Embryonic facial prominence (tissue), 1 donor: ENCODE measurements around the gene CD82.
A peak's percentile ranks its signal among the peaks of the same experiment; 100 is the strongest.

Experiments
- DNase-seq: peaks from one replicate; pipeline ENCODE4 v3.0.0-alpha.2; 2016; ENCODE audit errors: extremely low spot score

The CD82 gene, protein sequence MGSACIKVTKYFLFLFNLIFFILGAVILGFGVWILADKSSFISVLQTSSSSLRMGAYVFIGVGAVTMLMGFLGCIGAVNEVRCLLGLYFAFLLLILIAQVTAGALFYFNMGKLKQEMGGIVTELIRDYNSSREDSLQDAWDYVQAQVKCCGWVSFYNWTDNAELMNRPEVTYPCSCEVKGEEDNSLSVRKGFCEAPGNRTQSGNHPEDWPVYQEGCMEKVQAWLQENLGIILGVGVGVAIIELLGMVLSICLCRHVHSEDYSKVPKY

DNA sequence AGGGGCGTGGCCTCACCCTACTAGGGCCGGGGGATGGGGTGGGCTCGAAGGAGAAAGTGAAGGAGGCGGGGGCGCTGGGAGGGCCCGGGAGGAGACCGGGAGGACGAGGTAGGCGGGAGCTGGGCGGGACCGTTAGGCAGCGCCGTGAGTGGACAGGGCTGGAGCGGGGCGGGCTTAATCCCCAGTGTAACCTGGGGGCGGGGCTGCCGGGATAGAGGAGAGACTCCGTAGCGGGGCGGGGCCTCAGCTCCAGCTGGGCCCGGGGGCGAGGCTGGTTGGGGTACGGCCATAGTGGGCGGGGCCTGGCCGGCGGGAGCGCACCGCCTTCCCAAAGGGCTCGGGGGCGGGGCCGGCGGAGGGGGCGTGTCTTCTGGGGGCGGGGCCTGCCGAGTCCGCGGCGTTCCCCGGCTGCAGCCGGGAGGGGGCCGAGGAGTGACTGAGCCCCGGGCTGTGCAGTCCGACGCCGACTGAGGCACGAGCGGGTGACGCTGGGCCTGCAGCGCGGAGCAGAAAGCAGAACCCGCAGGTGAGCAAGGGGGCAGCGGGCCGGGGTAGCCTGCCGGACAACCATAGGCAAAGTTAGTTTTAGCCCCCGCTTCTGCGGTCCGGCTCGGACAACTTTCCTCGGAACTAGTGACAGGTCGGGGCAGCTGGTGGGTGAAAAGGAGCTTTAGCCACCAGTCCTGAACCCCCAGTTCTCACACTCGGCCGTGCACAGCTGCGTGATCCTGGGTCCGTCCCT, at the start of gene CD82:
CD82 (plus strand) TSS at position 453 of the 742 bp plus-strand sequence. CDS start 29,000 bp downstream, outside the sequence.
- DNase-seq = peak; percentile 99

DNA sequence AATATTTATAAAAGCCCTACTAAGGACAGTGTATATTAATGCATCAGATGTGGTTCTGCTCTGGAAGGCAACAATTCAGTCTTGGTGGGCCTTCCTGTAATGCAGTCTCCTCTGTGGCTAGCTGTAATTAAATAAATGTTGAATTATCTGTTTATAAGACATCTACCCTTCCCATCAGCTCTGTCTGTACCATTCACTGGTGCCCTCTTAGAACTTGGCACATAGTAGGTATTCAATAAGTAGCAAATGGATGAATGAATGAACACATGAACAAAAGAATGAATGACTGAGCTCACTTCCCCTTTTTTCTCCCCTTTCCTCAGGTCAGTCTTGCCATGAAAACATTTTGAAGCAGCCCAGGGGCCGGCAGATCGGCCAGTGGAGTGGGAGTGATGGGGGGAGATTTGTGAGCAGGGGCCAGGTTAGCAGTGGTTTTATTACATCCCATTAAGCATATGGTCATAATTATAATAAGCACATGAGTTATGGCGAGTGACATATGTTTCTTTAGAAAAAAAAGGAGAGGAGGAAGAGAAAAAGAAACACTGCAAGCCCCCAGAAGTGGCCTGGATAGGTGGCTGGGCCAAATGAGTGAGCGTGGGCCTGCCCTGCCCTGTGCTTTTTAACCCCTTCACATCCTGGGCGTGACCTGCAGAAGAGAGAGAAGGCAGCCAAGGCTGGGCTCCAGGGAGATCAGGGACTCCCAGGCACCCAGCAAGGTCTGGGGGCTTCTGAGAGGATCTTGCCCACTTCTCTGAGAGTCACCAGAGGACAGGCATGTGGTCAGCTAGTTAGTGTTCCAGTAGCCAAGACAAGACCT, 48.6 kb upstream of the CD82 start:
- DNase-seq = no peak

DNA sequence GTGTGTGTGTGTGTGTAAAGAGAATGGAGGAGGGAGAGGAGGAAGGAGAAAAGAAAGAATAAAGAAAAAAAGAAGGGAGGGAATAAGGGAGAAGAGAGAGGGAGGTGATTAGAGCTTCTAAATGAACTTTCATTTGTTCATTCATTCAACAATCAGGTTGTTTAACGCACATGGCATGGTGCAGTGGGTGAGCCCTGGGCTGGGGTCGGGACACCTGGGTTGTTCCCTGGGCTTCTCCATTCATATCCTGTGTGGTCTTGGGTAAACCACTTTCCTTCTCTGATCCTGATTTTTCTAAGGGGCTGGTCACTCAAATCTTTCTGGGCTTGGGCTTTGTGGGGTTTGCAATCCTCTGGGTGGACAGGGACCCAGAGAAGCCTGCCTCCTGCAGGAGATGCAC, 47.9 kb upstream of the CD82 start:
- DNase-seq = no peak

DNA sequence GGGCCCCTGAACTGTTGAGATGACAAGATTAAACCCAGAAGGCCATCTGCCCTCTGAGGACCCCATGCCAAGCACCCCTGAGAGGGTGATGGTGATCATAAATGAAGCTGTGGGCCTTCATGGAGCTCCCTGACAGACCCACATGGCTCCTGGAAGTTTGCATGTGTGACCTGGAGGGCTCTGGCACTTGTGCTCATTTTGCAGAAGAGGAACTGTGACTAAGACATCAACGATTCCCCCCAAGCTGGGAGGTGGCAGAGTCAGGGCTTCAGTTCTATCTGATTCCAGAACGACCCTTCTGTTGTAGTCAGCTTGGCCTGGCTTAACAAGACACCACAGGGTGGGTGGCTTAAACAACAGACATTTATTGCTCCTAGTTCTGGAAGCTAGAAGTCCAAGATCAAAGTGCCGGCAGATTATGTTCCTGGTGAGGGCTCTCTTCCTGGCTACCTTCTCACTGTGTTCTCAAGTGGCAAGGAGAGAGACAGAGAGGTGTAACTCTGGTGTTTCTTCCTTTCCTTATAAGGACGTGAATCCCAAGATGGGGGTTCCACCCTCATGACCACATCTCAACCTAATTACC, 46.4 kb upstream of the CD82 start:
- DNase-seq = no peak

GRCh38 chr11:44519989-44520737, 45.3 kb upstream of the CD82 start:
- DNase-seq = no peak

DNA sequence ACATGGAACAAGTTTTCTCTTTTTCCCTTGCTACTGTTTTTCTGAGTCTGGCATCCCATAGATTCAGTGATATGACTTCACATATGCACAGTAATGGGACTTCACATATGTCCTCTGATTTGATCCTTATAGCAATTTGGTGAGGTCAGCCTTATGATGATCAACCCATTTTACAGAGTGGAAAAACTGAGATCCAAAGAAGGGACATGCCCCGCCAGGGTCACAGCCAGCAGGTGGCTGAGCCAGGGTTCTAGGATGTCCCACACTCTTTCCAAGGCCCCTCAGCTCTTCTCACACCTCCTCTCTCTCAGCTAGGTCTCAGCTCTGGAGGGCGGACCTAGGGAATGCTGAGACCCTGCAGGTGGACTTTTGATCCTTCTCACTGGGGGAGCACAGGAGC, 44.3 kb upstream of the CD82 start:
- no peak for DNase-seq

- DNase-seq = no peak
Measured at GRCh38 chr11:44522294-44522693, 43.2 kb upstream of the CD82 start.

DNA sequence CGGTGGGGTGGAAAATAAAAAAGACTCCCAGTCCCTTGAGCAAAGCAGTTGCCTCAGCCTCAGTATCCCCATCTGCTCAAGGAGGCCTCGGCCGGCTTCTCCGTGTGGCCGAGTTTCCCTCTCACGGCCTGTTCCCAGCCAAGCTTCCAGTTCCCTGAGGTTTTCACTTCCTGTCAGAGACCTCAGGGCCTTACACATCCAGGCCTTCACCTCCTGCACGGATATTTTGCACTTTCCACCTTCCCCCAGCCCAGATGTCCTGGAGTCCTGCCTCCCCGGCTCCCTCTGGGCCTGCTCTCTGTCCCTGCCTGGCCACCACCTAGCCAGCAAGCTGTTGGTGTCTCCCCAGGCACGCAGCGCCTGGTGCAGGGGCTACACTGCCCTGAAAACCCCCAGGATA, 41.1 kb upstream of the CD82 start:
- DNase-seq = no peak

- no peak for DNase-seq
Measured at GRCh38 chr11:44524751-44525201, 40.7 kb upstream of the CD82 start.

- no peak for DNase-seq
Measured at GRCh38 chr11:44525473-44526252, 39.8 kb upstream of the CD82 start.

GRCh38 chr11:44526438-44526837, 39.0 kb upstream of the CD82 start:
- no peak for DNase-seq

- DNase-seq = no peak
Measured at GRCh38 chr11:44527476-44527875, 38.0 kb upstream of the CD82 start.

DNA sequence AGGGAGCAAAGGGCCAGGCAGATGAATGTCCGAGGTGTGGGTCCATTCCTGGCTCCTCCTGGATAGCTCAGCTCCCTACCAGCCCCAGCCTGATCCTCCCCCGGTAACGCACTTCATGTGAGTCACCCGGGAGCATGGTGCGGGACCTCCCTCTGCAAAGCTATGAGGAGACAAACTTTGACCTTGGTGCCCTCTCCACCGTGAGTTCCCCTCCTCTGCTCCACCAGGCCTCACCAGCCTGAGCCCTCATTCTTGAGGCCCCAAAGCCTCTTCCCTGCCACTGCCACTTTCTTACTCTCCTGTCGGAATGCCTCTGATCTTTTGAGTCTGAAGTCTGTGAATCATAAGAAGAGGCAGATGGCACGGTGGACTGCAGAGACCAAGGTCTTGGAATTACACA, 37.4 kb upstream of the CD82 start:
- DNase-seq = no peak

DNA sequence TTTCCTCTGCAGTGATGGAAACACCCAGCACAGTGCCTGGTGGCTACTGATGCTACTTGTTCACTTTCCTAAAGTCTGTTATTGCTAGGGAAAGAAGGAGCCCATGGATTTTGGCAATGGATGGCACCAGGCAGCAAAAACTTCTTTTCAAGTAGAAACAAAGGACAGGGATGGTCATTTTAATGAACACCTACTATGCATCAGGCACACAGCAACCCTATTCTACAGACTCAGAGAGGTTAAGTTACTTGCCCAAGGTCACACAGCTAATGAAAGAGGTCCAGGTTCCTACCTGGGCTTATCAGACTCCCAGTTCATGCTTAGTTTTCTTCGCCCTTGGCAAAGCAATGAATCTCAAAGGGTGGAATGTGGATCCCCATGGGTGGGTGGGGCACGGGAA, 36.9 kb upstream of the CD82 start:
- no peak for DNase-seq

DNA sequence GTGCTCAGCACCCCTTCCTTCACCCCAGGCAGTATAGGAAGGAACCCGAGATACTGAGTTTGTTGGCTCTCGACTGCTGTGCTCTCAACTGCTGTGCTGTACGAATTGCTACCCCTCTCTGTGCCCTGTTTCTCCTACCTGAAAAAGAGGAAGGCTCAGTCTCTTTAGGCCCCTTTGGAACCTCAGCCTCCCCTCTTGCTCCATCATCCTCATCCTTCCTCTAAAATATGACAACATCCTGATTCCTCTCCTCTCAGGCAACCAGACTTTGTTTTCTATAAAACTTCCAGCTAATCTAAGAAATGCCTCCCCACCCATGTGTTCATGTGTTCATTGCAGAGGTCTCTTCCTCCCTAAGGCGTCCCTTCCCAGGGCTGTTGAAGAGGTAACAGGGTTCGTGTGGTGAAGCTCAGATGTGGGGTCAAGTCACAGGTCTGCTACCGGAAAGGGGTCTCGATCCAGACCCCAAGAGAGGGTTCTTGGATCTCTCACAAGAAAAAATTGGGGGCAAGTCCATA, 35.5 kb upstream of the CD82 start:
- no peak for DNase-seq

- no peak for DNase-seq
Measured at GRCh38 chr11:44530413-44531115, 34.9 kb upstream of the CD82 start.

GRCh38 chr11:44531116-44531504, 34.4 kb upstream of the CD82 start:
- DNase-seq = no peak

GRCh38 chr11:44531636-44532035, 33.8 kb upstream of the CD82 start:
- no peak for DNase-seq

GRCh38 chr11:44532809-44533208, 32.7 kb upstream of the CD82 start:
- no peak for DNase-seq
